Trophoblast cell (in vitro differentiated cells and primary cell): ENCODE data around the gene MVD.

ENCODE experiments used
- DNase-seq, 2 donors: peaks; one replicate each; pipeline ENCODE4 v3.0.0-alpha.2; 2016
- H2AFZ ChIP-seq: 2 replicates; pipeline ENCODE4 v1.6.1; 2013; ENCODE audit warnings: low read length, moderate library complexity, mild to moderate bottlenecking; ENCODE audit not compliant: insufficient read depth, poor library complexity
- H2AK5ac ChIP-seq: 2 replicates; pipeline ENCODE4 v1.6.1; 2013; ENCODE audit warnings: mild to moderate bottlenecking, low read length
- H2BK120ac ChIP-seq: 2 replicates; pipeline ENCODE4 v1.6.1; 2013; ENCODE audit warnings: low read length, mild to moderate bottlenecking, moderate library complexity; ENCODE audit not compliant: insufficient read depth, poor library complexity
- H2BK12ac ChIP-seq: 2 replicates; pipeline ENCODE4 v1.6.1; 2013; ENCODE audit warnings: mild to moderate bottlenecking, low read length, moderate library complexity
- H2BK5ac ChIP-seq: 2 replicates; pipeline ENCODE4 v1.6.1; 2013; ENCODE audit warnings: low read length, low read depth, moderate library complexity, mild to moderate bottlenecking; ENCODE audit not compliant: poor library complexity
- H3K14ac ChIP-seq: 2 replicates; pipeline ENCODE4 v1.6.1; 2013; ENCODE audit warnings: mild to moderate bottlenecking, low read length
- H3K18ac ChIP-seq: 2 replicates; pipeline ENCODE4 v1.6.1; 2013; ENCODE audit warnings: mild to moderate bottlenecking, low read length
- H3K23ac ChIP-seq: 2 replicates; pipeline ENCODE4 v1.6.1; 2013; ENCODE audit warnings: low read length
- H3K27ac ChIP-seq: 2 replicates; pipeline ENCODE4 v1.5.1; 2013; ENCODE audit warnings: low read depth, mild to moderate bottlenecking, inconsistent platforms, low read length, moderate library complexity
- H3K27me3 ChIP-seq: 2 replicates; pipeline ENCODE4 v1.6.1; 2013; ENCODE audit warnings: inconsistent platforms, mild to moderate bottlenecking, low read length, moderate library complexity; ENCODE audit not compliant: insufficient read depth
- H3K36me3 ChIP-seq, 2 experiments: 1 replicate in 1 of 2; 2 replicates in 1 of 2; pipeline ENCODE4 v1.6.1; 2013; ENCODE audit warnings: low read length in 2 of 2, mild to moderate bottlenecking in 2 of 2, moderate library complexity in 1 of 2; ENCODE audit not compliant: insufficient read depth in 2 of 2, control insufficient read depth in 1 of 2
- H3K4ac ChIP-seq: 2 replicates; pipeline ENCODE4 v1.6.1; 2013; ENCODE audit warnings: low read depth, mild to moderate bottlenecking, low read length, moderate library complexity
- H3K4me1 ChIP-seq, 2 experiments: 1 replicate in 1 of 2; 2 replicates in 1 of 2; pipeline ENCODE4 v1.6.1; 2013; ENCODE audit warnings: low read length in 2 of 2, mild to moderate bottlenecking in 2 of 2, moderate library complexity in 1 of 2; ENCODE audit not compliant: insufficient read depth in 2 of 2, control insufficient read depth in 1 of 2
- H3K4me2 ChIP-seq: 2 replicates; pipeline ENCODE4 v1.6.1; 2013; ENCODE audit warnings: inconsistent platforms, mild to moderate bottlenecking, low read length, moderate library complexity
- H3K4me3 ChIP-seq: 2 replicates; pipeline ENCODE4 v1.5.1; 2013; ENCODE audit warnings: mild to moderate bottlenecking, low read depth, low read length, inconsistent platforms
- H3K79me1 ChIP-seq: one replicate; pipeline ENCODE4 v1.6.1; 2013; ENCODE audit warnings: low read length
- H3K79me2 ChIP-seq: 2 replicates; pipeline ENCODE4 v1.6.1; 2013; ENCODE audit warnings: low read length, mild to moderate bottlenecking; ENCODE audit not compliant: control insufficient read depth, insufficient read depth, poor library complexity
- H3K9ac ChIP-seq: 2 replicates; pipeline ENCODE4 v1.6.1; 2013; ENCODE audit warnings: mild to moderate bottlenecking, low read length
- H3K9me3 ChIP-seq: 2 replicates; pipeline ENCODE4 v1.6.1; 2013; ENCODE audit warnings: low read depth, mild to moderate bottlenecking, control low read depth, inconsistent platforms, low read length; ENCODE audit not compliant: insufficient read depth
- H4K12ac ChIP-seq: 2 replicates; pipeline ENCODE4 v1.6.1; 2013; ENCODE audit warnings: low read depth, mild to moderate bottlenecking, low read length, moderate library complexity
- H4K8ac ChIP-seq: 2 replicates; pipeline ENCODE4 v1.6.1; 2013; ENCODE audit warnings: low read depth, mild to moderate bottlenecking, low read length, moderate library complexity
- H4K91ac ChIP-seq: one replicate; pipeline ENCODE4 v1.6.1; 2013; ENCODE audit warnings: low read depth, mild to moderate bottlenecking, low read length, moderate library complexity
- WGBS: extraction: QIAGEN DNeasy Blood & Tissue Kit; methylation state at CpG from one replicate; pipeline ENCODE4 v1.1.7; 2013; ENCODE audit warnings: missing lambda C conversion rate; ENCODE audit not compliant: insufficient read length, insufficient coverage; ENCODE audit errors: extremely low coverage; 5-methylcytosine and 5-hydroxymethylcytosine counted together

Gene MVD

GRCh38 chr16:88602091-88602490 lies 60.8 kb downstream of the MVD start:
- H3K4me3 ChIP-seq: peak overlapping the region; percentile 27
- no peak overlapping the region for H4K91ac ChIP-seq
- H3K27me3 ChIP-seq: no peaks in the 10 kb centered on the region
- no peak overlapping the region for H2BK120ac ChIP-seq
- H3K27ac ChIP-seq: no peak overlapping the region
- H2AFZ ChIP-seq: no peak overlapping the region
- H2BK5ac ChIP-seq: no peak overlapping the region
- no peak for DNase-seq
- no peak overlapping the region for H3K23ac ChIP-seq
- no peak overlapping the region for H3K14ac ChIP-seq
- no CpG with 5 or more reads among the region's 7 CpGs for WGBS
- no peak overlapping the region for H3K18ac ChIP-seq
- H3K4me1 ChIP-seq: no peaks in the 10 kb centered on the region
- H3K9me3 ChIP-seq: peaks cover 2% of the 10 kb centered on the region
- H3K9ac ChIP-seq: no peak overlapping the region
- no peaks in the 10 kb centered on the region for H3K79me2 ChIP-seq
- H2AK5ac ChIP-seq: no peak overlapping the region
- H3K4ac ChIP-seq: no peak overlapping the region
- H4K8ac ChIP-seq: no peak overlapping the region
- no peaks in the 10 kb centered on the region for H3K79me1 ChIP-seq
- peaks cover 53 to 73% of the 10 kb centered on the region in 2 experiments for H3K36me3 ChIP-seq
- H3K4me2 ChIP-seq: no peak overlapping the region
- no peak overlapping the region for H2BK12ac ChIP-seq
- H4K12ac ChIP-seq: no peak overlapping the region
